Endothelial cell of umbilical vein (primary cell): Measurements from ENCODE around the gene KIF26A. TPM values are rescaled to one million over a fixed set of nuclear protein-coding genes. Genes with fewer than 3 reads are reported as not detected.
"Not testable (repeated sequence)": the region's sequence is repeated elsewhere in the genome, so short reads cannot be mapped to it uniquely, and the experiment has no call there.

Source experiments
- BruUV-seq: library from RNA; stranded (reverse); fragments of 400-500 nt; replicated peaks from 2 replicates; lab custom pipeline; 2021; lab: Mats Ljungman, UMichigan
- CTCF ChIA-PET: fragments of 300-600, 350-600 bp; sonication (Branson Sonifier 250); formaldehyde crosslinking; loops from one replicate; lab custom pipeline; 2021; ENCODE audit warnings: antibody characterized with exemption, inconsistent platforms; lab: Charles Lee
- POLR2A ChIA-PET: fragments of 300-600, 350-600 bp; sonication (Branson Sonifier 250); formaldehyde crosslinking; loops from one replicate; lab custom pipeline; 2021; ENCODE audit warnings: antibody characterized with exemption, inconsistent platforms; lab: Charles Lee
- DNase-seq: peaks from one replicate; pipeline ENCODE4 v3.0.0-alpha.2; 2011; ENCODE audit warnings: low read depth, low spot score
- FAIRE-seq: peaks from 2 replicates; lab custom pipeline; 2011; peaks lifted over from hg19 to GRCh38; lab: Jason Lieb, UNC
- H2AFZ ChIP-seq: 2 replicates; pipeline ENCODE4 v1.6.0; 2012; ENCODE audit warnings: low read depth, low read length, control low read depth, inconsistent platforms
- H3K27ac ChIP-seq: 2 replicates; pipeline ENCODE4 v1.5.1; 2011; ENCODE audit warnings: low read depth, mild to moderate bottlenecking, control low read depth, low read length, moderate library complexity; ENCODE audit not compliant: insufficient read depth
- H3K27me3 ChIP-seq, 2 experiments: 2 replicates each; pipeline versions ENCODE4 v1.6.0 to v1.6.1; 2011; ENCODE audit warnings: low read length in 2 of 2, mixed read lengths in 1 of 2; ENCODE audit not compliant: control insufficient read depth in 2 of 2, insufficient read depth in 2 of 2
- H3K36me3 ChIP-seq, 2 experiments: 2 replicates in 1 of 2; 3 replicates in 1 of 2; pipeline ENCODE4 v1.5.1; 2011; ENCODE audit warnings: low read length in 2 of 2, mild to moderate bottlenecking in 1 of 2, moderate library complexity in 1 of 2; ENCODE audit not compliant: control insufficient read depth in 2 of 2, insufficient read depth in 2 of 2; ENCODE audit errors: extremely low read depth in 1 of 2
- H3K4me1 ChIP-seq: 3 replicates; pipeline ENCODE4 v1.5.1; 2011; ENCODE audit warnings: mild to moderate bottlenecking, low read length; ENCODE audit not compliant: control insufficient read depth, insufficient read depth; ENCODE audit errors: extremely low read depth
- H3K4me2 ChIP-seq: 2 replicates; pipeline ENCODE4 v1.6.1; 2011; ENCODE audit warnings: low read length, control low read depth, mixed read lengths; ENCODE audit not compliant: insufficient read depth
- H3K4me3 ChIP-seq, 3 experiments: fragments of 200-600 bp in 1 of 3; sonication (generic), shearing (Covaris generic) in 1 of 3; replicated peaks in 1 of 3; 2 replicates each; pipeline ENCODE4 v1.5.1; 2011 to 2016; ENCODE audit warnings: control low read depth in 3 of 3, low read length in 3 of 3, mild to moderate bottlenecking in 2 of 3, inconsistent platforms in 1 of 3, low read depth in 1 of 3, moderate library complexity in 1 of 3; ENCODE audit not compliant: insufficient read depth in 1 of 3
- H3K79me2 ChIP-seq: 2 replicates; pipeline ENCODE4 v1.6.0; 2012; ENCODE audit warnings: low read length, inconsistent platforms; ENCODE audit not compliant: control insufficient read depth, insufficient read depth
- H3K9ac ChIP-seq: replicated peaks from 2 replicates; pipeline ENCODE3; 2011; ENCODE audit warnings: low read length, control low read depth; ENCODE audit not compliant: insufficient read depth; ENCODE audit errors: extremely low read depth
- H3K9me1 ChIP-seq: replicated peaks from 3 replicates; pipeline ENCODE4 v1.6.0; 2011; ENCODE audit warnings: mild to moderate bottlenecking, low read length; ENCODE audit not compliant: control insufficient read depth, insufficient read depth; ENCODE audit errors: extremely low read depth
- H3K9me3 ChIP-seq: replicated peaks from 2 replicates; pipeline ENCODE4 v1.5.1; 2012; ENCODE audit warnings: low read length, inconsistent platforms; ENCODE audit not compliant: control insufficient read depth, insufficient read depth
- H4K20me1 ChIP-seq: replicated peaks from 2 replicates; pipeline ENCODE3; 2011; ENCODE audit warnings: mild to moderate bottlenecking, low read length; ENCODE audit not compliant: control insufficient read depth, insufficient read depth; ENCODE audit errors: extremely low read depth
- FOS ChIP-seq: IDR thresholded peaks from 2 replicates; pipeline ENCODE4 v1.6.1; 2011; ENCODE audit warnings: mild to moderate bottlenecking, low read length, moderate library complexity, borderline replicate concordance; ENCODE audit not compliant: insufficient read depth
- JUN ChIP-seq: IDR thresholded peaks from 2 replicates; pipeline ENCODE4 v1.6.1; 2011; ENCODE audit warnings: borderline replicate concordance, low read depth; ENCODE audit not compliant: insufficient read length, insufficient read depth
- POLR2A ChIP-seq: IDR thresholded peaks from 2 replicates; pipeline ENCODE4 v1.6.1; 2012; ENCODE audit warnings: low read depth, mild to moderate bottlenecking, control low read depth, low read length
- POLR2AphosphoS5 ChIP-seq: IDR thresholded peaks from 2 replicates; pipeline ENCODE4 v1.6.1; 2012; ENCODE audit warnings: low read depth, mild to moderate bottlenecking, control low read depth, low read length, moderate library complexity; ENCODE audit not compliant: insufficient read depth
- dilution Hi-C: fragments of 300-500 bp; cut with MboI; formaldehyde crosslinking; loops from one replicate; pipeline ENCODE4 v1.15.0; 2019; ENCODE audit warnings: low sequenced_read_pairs; ENCODE audit not compliant: extremely low pct_ligation_motif_present
- intact Hi-C: fragments of 100-400 bp; cut with micrococcal nuclease; formaldehyde crosslinking; loops from one replicate; pipeline ENCODE4 v1.10.0; 2022
- polyA plus RNA-seq, 4 experiments: library from polyadenylated mRNA; depleted of rRNA in 3 of 4; stranded (reverse) in 3 of 4; unstranded in 1 of 4; fragments of >200 nt; gene quantifications; 2 replicates each; pipeline versions ENCODE4 v1.2.1 to v1.2.3, GENCODE V29; 2011 to 2012; ENCODE audit warnings: missing spikeins in 1 of 4
- total RNA-seq: library from RNA; stranded (reverse); gene quantifications from 2 replicates; pipeline ENCODE4 v1.2.3, GENCODE V29; 2021
- TF ChIP-seq, protein P1 (sequence below): IDR thresholded peaks from 2 replicates; pipeline ENCODE4 v1.6.1; 2011; ENCODE audit not compliant: insufficient read depth, insufficient read length
- TF ChIP-seq, protein P2 (sequence below), 2 donors: IDR thresholded peaks; 1 replicate in 1 of 2; 2 replicates in 1 of 2; pipeline ENCODE4 v1.5.1; 2011; ENCODE audit warnings: low read length in 2 of 2, mild to moderate bottlenecking in 2 of 2, moderate library complexity in 2 of 2, control low read depth in 1 of 2, inconsistent platforms in 1 of 2, low read depth in 1 of 2; ENCODE audit not compliant: insufficient read depth in 1 of 2; ENCODE audit errors: extremely low read depth in 1 of 2

The KIF26A gene
- total and polyA plus RNA-seq, 2 donors (not counting 3 experiments of a cell fraction or from before 2014, with no cell fraction given) = 3.6 to 10.7 TPM

DNA sequence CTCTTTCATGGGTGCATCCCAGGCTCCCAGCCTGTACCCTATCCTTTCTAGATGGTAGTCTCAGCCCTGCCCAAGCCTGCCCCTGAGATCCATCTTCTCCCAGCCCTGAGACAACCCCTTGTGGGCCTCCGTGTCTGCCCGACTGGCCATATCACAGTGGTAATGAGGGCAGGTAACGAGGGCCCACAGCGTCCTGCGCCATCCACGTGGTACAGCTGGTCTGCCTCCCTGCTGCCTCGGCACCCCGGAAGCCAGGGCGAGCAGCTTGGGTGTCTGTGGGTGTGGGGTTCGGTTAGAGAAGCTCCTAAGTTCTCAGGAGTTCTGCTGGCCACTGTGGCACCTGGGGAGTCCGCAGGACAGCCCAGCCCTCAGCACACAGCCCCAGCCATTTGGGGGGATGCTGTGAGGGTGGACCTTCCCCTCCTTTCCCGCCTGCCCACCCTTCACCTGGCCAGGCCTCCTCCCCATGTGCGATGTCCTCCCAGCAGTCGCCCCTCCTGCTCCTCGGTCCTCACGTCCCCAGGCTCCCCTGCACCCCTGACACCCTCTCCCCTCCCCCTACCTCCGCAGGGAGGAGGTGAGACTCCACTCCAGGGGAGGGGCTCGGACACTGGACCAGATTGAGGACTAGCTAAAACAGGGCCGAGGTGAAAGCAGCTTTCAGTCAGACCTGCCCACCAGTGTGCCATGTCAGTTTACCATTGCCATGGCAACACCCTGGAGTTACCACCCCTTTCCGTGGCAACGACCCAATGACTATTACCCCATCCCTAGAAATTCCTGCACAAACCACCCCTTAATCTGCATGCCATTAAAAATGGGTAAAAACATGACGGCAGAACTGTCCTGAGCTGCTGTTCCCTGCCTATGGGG, 69.0 kb downstream of the KIF26A start:
- no peak for DNase-seq
- BruUV-seq = no TSS peak
- no peak overlapping the region for H2AFZ ChIP-seq
- H3K9me3 ChIP-seq = no peaks in the 10 kb centered on the region
- H3K4me1 ChIP-seq = no peaks in the 10 kb centered on the region
- H3K4me3 ChIP-seq = no peak overlapping the region
- ChIA-PET CTCF (interaction anchor here (1.0 kb wide), 1 partner anchor 10 kb away, joined by 3 read pairs; no protein-coding TSS in a partner anchor), POLR2A (no interaction called here)
- TF ChIP-seq POLR2A (no peak), FOS (no peak), JUN (no peak), POLR2AphosphoS5 (no peak)
- TF ChIP-seq, protein P1, sequence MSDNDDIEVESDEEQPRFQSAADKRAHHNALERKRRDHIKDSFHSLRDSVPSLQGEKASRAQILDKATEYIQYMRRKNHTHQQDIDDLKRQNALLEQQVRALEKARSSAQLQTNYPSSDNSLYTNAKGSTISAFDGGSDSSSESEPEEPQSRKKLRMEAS = no peak
- TF ChIP-seq, protein P2, sequence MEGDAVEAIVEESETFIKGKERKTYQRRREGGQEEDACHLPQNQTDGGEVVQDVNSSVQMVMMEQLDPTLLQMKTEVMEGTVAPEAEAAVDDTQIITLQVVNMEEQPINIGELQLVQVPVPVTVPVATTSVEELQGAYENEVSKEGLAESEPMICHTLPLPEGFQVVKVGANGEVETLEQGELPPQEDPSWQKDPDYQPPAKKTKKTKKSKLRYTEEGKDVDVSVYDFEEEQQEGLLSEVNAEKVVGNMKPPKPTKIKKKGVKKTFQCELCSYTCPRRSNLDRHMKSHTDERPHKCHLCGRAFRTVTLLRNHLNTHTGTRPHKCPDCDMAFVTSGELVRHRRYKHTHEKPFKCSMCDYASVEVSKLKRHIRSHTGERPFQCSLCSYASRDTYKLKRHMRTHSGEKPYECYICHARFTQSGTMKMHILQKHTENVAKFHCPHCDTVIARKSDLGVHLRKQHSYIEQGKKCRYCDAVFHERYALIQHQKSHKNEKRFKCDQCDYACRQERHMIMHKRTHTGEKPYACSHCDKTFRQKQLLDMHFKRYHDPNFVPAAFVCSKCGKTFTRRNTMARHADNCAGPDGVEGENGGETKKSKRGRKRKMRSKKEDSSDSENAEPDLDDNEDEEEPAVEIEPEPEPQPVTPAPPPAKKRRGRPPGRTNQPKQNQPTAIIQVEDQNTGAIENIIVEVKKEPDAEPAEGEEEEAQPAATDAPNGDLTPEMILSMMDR (IDR thresholded peaks at IDR 0.05; ENCODE audit: extremely low read depth in 1 of 2, insufficient read depth in 1 of 2, low read depth in 1 of 2, low read length in 2 of 2) = no peak
- no peaks in the 10 kb centered on the region for H4K20me1 ChIP-seq
- dilution Hi-C loops = no loop called here
- H3K79me2 ChIP-seq = no peaks in the 10 kb centered on the region
- H3K4me2 ChIP-seq = no peak overlapping the region
- no peaks in the 10 kb centered on the region for H3K27me3 ChIP-seq
- H3K9me1 ChIP-seq = no peaks in the 10 kb centered on the region
- H3K9ac ChIP-seq = no peak overlapping the region
- intact Hi-C loops = no loop called here
- H3K27ac ChIP-seq = no peak overlapping the region
- no peaks in the 10 kb centered on the region for H3K36me3 ChIP-seq
- no peak for FAIRE-seq

DNA sequence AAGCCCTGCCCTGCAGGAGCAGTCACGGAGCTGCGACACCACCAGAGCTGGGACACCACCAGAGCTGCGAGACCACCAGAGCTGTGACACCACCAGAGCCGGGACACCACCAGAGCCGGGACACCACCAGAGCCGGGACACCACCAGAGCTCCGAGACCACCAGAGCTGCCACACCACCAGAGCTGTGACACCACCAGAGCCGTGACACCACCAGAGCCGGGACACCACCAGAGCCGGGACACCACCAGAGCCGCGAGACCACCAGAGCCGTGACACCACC, 69.6 kb downstream of the KIF26A start:
- not testable (repeated sequence) for H3K4me2 ChIP-seq

DNA sequence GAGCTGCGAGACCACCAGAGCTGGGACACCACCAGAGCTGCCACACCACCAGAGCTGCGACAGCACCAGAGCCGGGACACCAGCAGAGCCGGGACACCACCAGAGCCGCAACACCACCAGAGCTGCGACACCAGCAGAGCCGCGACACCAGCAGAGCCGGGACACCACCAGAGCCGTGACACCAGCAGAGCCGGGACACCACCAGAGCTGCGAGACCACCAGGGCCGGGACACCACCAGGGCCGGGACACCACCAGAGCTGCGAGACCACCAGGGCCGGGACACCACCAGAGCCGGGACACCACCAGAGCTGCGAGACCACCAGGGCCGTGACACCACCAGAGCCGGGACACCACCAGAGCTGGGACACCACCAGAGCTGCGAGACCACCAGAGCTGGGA, 69.9 kb downstream of the KIF26A start:
- H3K9ac ChIP-seq, BruUV-seq, H3K27ac ChIP-seq, H4K20me1 ChIP-seq, FAIRE-seq, intact Hi-C loops, H3K36me3 ChIP-seq, H3K4me2 ChIP-seq, H3K79me2 ChIP-seq, POLR2A ChIA-PET, DNase-seq, dilution Hi-C loops, H3K9me3 ChIP-seq, H2AFZ ChIP-seq, H3K27me3 ChIP-seq, H3K4me1 ChIP-seq, H3K9me1 ChIP-seq, H3K4me3 ChIP-seq: not testable (repeated sequence)
- CTCF ChIA-PET = interaction anchor here (1.2 kb wide), 1 partner anchor 14 kb away, joined by 3 read pairs; no protein-coding TSS in a partner anchor

More for the DNA sequence above, 69.6 kb downstream of the KIF26A start:
- H3K79me2 ChIP-seq, dilution Hi-C loops, H3K36me3 ChIP-seq, DNase-seq, H2AFZ ChIP-seq, H3K4me1 ChIP-seq, POLR2A ChIA-PET, H3K9ac ChIP-seq, H3K9me3 ChIP-seq, intact Hi-C loops, H3K9me1 ChIP-seq, FAIRE-seq, H3K27me3 ChIP-seq, H3K27ac ChIP-seq, CTCF ChIA-PET, H3K4me3 ChIP-seq, H4K20me1 ChIP-seq, BruUV-seq: not testable (repeated sequence)
